Uterus (tissue), 4 donors: ENCODE results near the gene PPP2R2B. TPM values are rescaled to one million over a fixed set of nuclear protein-coding genes. Genes with fewer than 3 reads are reported as not detected.
"Not testable (repeated sequence)": the region's sequence is repeated elsewhere in the genome, so short reads cannot be mapped to it uniquely, and the experiment has no call there.

Source experiments
- DNase-seq, 2 donors: peaks; one replicate each; pipeline ENCODE4 v3.0.0-alpha.2; 2019 to 2020
- H3K27ac ChIP-seq, 2 donors: fragments of 200-600 bp; sonication (generic); 1 replicate in 1 of 2; 2 replicates in 1 of 2; pipeline ENCODE4 v1.5.1; 2016 to 2018
- H3K27me3 ChIP-seq, 2 donors: fragments of 200-600 bp; sonication (generic); one replicate each; pipeline ENCODE4 v1.5.1; 2018 to 2019; ENCODE audit warnings: control low read depth in 1 of 2
- H3K36me3 ChIP-seq, 2 donors: fragments of 200-600 bp; sonication (generic); one replicate each; pipeline ENCODE4 v1.5.1; 2019; ENCODE audit warnings: control low read depth in 1 of 2
- H3K4me1 ChIP-seq, 2 donors: fragments of 200-600 bp; sonication (generic); one replicate each; pipeline ENCODE4 v1.5.1; 2018 to 2019; ENCODE audit warnings: control low read depth in 1 of 2
- H3K4me3 ChIP-seq, 2 donors: fragments of 200-600 bp; sonication (generic); 1 replicate in 1 of 2; 2 replicates in 1 of 2; pipeline ENCODE4 v1.5.1; 2018 to 2019; ENCODE audit warnings: mild to moderate bottlenecking in 1 of 2
- H3K9me3 ChIP-seq, 2 donors: fragments of 200-600 bp; sonication (generic); one replicate each; pipeline ENCODE4 v1.5.1; 2019; ENCODE audit warnings: control low read depth in 1 of 2
- POLR2A ChIP-seq, 2 donors: fragments of 450-650 bp; IDR thresholded peaks; one replicate each; pipeline ENCODE4 v1.6.1; 2016; ENCODE audit warnings: antibody characterized with exemption in 2 of 2, mild to moderate bottlenecking in 1 of 2, moderate library complexity in 1 of 2
- intact Hi-C: fragments of 100-400 bp; cut with DNase I; formaldehyde crosslinking; loops from one replicate; pipeline ENCODE4 v1.15.1; 2023; ENCODE audit warnings: low total_unique reads
- total RNA-seq, 4 donors: library from RNA; depleted of rRNA in 3 of 4; stranded (reverse); fragments of >200 nt in 3 of 4; gene quantifications; one replicate each; pipeline versions ENCODE4 v1.1.0 to v1.2.4, GENCODE V29; 2014 to 2023
- TF ChIP-seq, protein P1 (sequence below), 4 experiments: fragments of 200-600 bp in 2 of 4; fragments of 450-650 bp in 2 of 4; sonication (generic) in 2 of 4; IDR thresholded peaks; one replicate each; pipeline ENCODE4 v1.5.1; 2016 to 2019; ENCODE audit warnings: antibody characterized with exemption in 4 of 4, mild to moderate bottlenecking in 2 of 4, moderate library complexity in 1 of 4
- donor health status: DM: yes; HTN: yes; CAD: no.

The PPP2R2B gene
- total RNA-seq, 4 donors from 2014 or later: 0.26 to 14.8 (median 2.0) TPM; not detected in 1

DNA sequence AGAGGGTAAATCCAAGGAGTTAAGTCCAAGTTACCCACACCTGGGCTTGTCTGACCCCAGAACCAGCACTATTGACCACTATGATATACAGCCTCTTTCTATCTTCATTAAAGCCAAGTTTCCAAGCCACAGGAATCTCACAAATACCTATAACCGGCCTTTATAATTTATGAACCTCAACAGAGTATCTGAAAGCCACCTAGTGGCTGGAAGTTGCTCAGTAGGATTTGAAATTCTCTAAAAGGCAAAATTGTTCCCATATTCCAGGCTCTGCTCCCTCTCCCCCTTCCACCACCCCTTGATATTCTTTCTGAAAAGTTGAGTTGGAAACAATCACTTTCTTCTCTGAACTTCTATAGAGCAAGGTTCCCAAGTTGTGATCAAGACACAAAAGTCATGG, 256.2 kb downstream of the PPP2R2B start:
- TF ChIP-seq POLR2A (IDR thresholded peaks at IDR 0.05): no peak
- TF ChIP-seq, protein P1, sequence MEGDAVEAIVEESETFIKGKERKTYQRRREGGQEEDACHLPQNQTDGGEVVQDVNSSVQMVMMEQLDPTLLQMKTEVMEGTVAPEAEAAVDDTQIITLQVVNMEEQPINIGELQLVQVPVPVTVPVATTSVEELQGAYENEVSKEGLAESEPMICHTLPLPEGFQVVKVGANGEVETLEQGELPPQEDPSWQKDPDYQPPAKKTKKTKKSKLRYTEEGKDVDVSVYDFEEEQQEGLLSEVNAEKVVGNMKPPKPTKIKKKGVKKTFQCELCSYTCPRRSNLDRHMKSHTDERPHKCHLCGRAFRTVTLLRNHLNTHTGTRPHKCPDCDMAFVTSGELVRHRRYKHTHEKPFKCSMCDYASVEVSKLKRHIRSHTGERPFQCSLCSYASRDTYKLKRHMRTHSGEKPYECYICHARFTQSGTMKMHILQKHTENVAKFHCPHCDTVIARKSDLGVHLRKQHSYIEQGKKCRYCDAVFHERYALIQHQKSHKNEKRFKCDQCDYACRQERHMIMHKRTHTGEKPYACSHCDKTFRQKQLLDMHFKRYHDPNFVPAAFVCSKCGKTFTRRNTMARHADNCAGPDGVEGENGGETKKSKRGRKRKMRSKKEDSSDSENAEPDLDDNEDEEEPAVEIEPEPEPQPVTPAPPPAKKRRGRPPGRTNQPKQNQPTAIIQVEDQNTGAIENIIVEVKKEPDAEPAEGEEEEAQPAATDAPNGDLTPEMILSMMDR (IDR thresholded peaks at IDR 0.05): no peak
- no peaks in the 10 kb centered on the region for H3K4me1 ChIP-seq
- no peaks in the 10 kb centered on the region for H3K27me3 ChIP-seq
- no peaks in the 10 kb centered on the region for H3K36me3 ChIP-seq
- intact Hi-C loops: no loop called here
- H3K4me3 ChIP-seq: no peak overlapping the region
- H3K9me3 ChIP-seq: no peaks in the 10 kb centered on the region
- no peak overlapping the region for H3K27ac ChIP-seq
- DNase-seq: no peak

DNA sequence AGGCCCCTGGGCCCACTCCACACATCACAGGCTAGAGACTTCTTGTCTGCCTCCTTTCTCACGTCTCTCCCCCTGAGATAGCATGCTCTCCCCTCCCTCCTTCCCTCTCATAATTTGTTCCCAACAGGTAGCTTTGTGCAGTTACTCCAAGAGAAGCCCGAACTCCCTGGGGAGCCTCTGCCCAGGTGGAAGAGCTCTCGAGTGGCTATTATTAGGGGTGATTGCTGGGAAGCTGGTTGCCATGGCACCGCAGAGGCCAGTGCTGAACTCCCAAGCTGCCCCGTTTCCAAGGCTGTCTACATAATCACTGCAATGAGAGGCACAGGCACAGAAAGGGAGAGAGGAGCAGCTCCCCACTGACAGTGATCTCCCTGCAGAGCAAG, 257.9 kb downstream of the PPP2R2B start:
- TF ChIP-seq, protein P1 (IDR thresholded peaks at IDR 0.05): no peak
- TF ChIP-seq POLR2A (IDR thresholded peaks at IDR 0.05): no peak
- intact Hi-C loops: no loop called here

DNA sequence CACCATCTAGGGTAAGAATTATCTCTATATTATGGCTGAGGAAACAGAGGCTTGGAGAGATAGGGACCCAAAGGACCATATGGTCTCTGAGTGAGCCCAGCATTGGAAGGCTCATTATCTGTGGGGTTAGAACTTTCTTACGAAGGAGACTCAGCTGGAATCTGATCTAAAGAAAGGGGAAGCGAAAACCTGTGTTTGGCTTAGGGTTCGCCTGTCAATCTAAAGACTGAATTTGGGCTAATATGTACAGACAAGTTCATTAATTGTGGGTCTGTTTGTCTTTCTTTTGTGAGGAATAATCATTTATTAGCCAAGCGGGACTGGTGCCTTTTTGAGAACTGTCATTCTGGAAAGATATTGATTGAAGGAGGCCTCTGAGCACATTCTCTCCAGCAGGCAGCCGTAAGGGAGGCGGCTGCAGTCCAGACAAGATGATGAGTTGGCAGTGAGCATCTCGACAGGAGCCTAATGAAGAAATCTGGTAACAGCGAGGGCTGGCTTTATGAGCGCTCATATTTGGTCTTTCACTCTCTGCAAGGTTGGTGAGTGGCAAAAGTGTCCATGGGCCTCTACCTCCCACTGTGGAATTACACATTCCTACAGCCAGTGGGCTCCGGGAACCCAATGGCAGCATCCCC, 258.4 kb downstream of the PPP2R2B start:
- DNase-seq: no peak
- Histone ChIP-seq H3K4me1 (no peaks in the 10 kb centered on the region), H3K9me3 (no peaks in the 10 kb centered on the region), H3K36me3 (no peaks in the 10 kb centered on the region), H3K27me3 (no peaks in the 10 kb centered on the region), H3K27ac (no peak overlapping the region), H3K4me3 (no peak overlapping the region)
- TF ChIP-seq, protein P1 (IDR thresholded peaks at IDR 0.05): no peak
- no peak for TF ChIP-seq POLR2A (IDR thresholded peaks at IDR 0.05)
- intact Hi-C loops: no loop called here

More for the DNA sequence above, 257.9 kb downstream of the PPP2R2B start:
- H3K9me3 ChIP-seq: no peaks in the 10 kb centered on the region
- DNase-seq: no peak
- H3K27ac ChIP-seq: no peak overlapping the region
- no peak overlapping the region for H3K4me3 ChIP-seq
- no peaks in the 10 kb centered on the region for H3K27me3 ChIP-seq
- no peaks in the 10 kb centered on the region for H3K4me1 ChIP-seq
- no peaks in the 10 kb centered on the region for H3K36me3 ChIP-seq

DNA sequence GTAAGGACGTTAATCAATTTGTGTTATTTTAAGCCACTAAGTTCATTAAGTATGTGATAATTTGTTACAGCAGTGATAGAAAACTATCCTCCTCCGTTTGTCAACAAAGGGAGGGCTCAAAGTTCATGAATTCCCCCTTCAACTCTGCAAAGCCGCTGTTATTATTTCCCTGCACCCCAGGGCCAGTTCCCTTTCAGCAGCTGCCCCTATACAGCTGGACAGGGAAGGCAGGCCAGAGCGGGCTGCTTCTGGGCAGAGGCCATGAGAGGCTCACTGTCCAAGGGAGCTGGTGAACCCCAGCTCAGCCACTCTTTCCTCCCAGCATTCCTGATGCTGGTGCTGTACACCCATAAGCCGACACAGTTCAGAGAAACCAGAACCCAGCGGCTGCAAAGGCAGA, 260.1 kb downstream of the PPP2R2B start:
- Histone ChIP-seq H3K4me3 (no peak overlapping the region), H3K27ac (no peak overlapping the region), H3K9me3 (no peaks in the 10 kb centered on the region), H3K36me3 (no peaks in the 10 kb centered on the region), H3K4me1 (no peaks in the 10 kb centered on the region), H3K27me3 (no peaks in the 10 kb centered on the region)
- no peak for DNase-seq
- intact Hi-C loops: no loop called here
- TF ChIP-seq, protein P1 (IDR thresholded peaks at IDR 0.05): no peak
- TF ChIP-seq POLR2A (IDR thresholded peaks at IDR 0.05): no peak

DNA sequence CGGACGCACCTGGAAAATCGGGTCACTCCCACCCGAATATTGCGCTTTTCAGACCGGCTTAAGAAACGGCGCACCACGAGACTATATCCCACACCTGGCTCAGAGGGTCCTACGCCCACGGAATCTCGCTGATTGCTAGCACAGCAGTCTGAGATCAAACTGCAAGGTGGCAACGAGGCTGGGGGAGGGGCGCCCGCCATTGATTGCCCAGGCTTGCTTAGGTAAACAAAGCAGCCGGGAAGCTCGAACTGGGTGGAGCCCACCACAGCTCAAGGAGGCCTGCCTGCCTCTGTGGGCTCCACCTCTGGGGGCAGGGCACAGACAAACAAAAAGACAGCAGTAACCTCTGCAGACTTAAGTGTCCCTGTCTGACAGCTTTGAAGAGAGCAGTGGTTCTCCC, 268.8 kb downstream of the PPP2R2B start:
- H3K27ac ChIP-seq, H3K36me3 ChIP-seq, H3K4me1 ChIP-seq, intact Hi-C loops, H3K9me3 ChIP-seq, H3K4me3 ChIP-seq, DNase-seq, H3K27me3 ChIP-seq: not testable (repeated sequence)
